Lower lobe of right lung (tissue), 2 donors: Measurements from ENCODE around the gene ACO2. TPM values are rescaled to one million over a fixed set of nuclear protein-coding genes. Genes with fewer than 3 reads are reported as not detected.

Source experiments
- ATAC-seq, 2 donors: fragments of 200-7000 bp; cut with Tn5 transposase; one replicate each; pipeline ENCODE4 v1.9.1; 2020 to 2022; ENCODE audit warnings: mild to moderate bottlenecking in 2 of 2, moderate library complexity in 2 of 2
- DNase-seq: peaks from one replicate; pipeline ENCODE4 v3.0.0-alpha.2; 2020
- H3K27ac ChIP-seq: fragments of 200-600 bp; one replicate; pipeline ENCODE4 v1.8.0; 2022
- H3K27me3 ChIP-seq: fragments of 200-600 bp; one replicate; pipeline ENCODE4 v1.8.0; 2022; ENCODE audit warnings: low read depth
- H3K36me3 ChIP-seq: fragments of 200-600 bp; one replicate; pipeline ENCODE4 v1.8.0; 2022; ENCODE audit warnings: mild to moderate bottlenecking
- H3K4me1 ChIP-seq: fragments of 200-600 bp; one replicate; pipeline ENCODE4 v1.8.0; 2022
- H3K4me3 ChIP-seq: fragments of 200-600 bp; one replicate; pipeline ENCODE4 v1.8.0; 2022; ENCODE audit warnings: mild to moderate bottlenecking
- H3K9me3 ChIP-seq: fragments of 200-600 bp; one replicate; pipeline ENCODE4 v1.8.0; 2022
- intact Hi-C: fragments of 100-400 bp; cut with DNase I; formaldehyde crosslinking; loops from one replicate; pipeline ENCODE4 v1.11.0; 2022
- total RNA-seq: library from RNA; stranded (reverse); fragmentation: NEBNext Ultra II Directional; extraction: Animal tissue kit (Norgen Biotek cat#: 25700); gene quantifications from one replicate; pipeline ENCODE4 v1.2.1, GENCODE V29; 2021
- TF ChIP-seq, protein P1 (sequence below): fragments of 200-600 bp; IDR thresholded peaks from one replicate; pipeline ENCODE4 v1.8.0; 2022; ENCODE audit warnings: antibody characterized with exemption, mild to moderate bottlenecking
- donor health status: DM: no; HTN: yes; CAD: no; lungs with severe emphysema.

Gene ACO2
- total RNA-seq, 1 donor from 2014 or later, result 77.7 TPM

DNA sequence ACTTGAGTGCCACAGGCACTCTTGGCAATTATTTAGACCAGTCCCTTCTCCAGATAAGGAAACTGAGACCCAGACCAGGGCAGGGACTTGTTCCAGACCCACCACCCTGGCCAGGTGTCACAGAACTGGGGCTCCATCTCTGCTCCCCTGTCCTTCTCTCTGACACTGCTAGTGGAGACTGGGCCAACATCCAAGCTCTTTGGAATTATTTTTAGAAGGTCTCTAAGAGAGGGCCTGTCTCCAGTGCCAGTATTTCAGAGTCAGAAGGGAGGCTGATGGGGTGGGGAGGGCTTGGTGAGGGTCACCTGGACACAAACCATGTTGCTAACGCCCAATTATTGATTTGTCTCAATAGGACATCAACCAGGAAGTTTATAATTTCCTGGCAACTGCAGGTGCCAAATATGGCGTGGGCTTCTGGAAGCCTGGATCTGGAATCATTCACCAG, 42.6 kb downstream of the ACO2 start:
- Histone ChIP-seq H3K9me3 (no peaks in the 10 kb centered on the region), H3K4me3 (no peak overlapping the region), H3K27me3 (no peaks in the 10 kb centered on the region), H3K4me1 (no peaks in the 10 kb centered on the region), H3K27ac (no peak overlapping the region), H3K36me3 (peaks cover 91% of the 10 kb centered on the region)
- no peak for DNase-seq
- no peak for ATAC-seq
- intact Hi-C loops, result loop anchor here (10.0 kb wide), 1 partner anchor 117 kb away; no protein-coding TSS in a partner anchor
- TF ChIP-seq, protein P1, sequence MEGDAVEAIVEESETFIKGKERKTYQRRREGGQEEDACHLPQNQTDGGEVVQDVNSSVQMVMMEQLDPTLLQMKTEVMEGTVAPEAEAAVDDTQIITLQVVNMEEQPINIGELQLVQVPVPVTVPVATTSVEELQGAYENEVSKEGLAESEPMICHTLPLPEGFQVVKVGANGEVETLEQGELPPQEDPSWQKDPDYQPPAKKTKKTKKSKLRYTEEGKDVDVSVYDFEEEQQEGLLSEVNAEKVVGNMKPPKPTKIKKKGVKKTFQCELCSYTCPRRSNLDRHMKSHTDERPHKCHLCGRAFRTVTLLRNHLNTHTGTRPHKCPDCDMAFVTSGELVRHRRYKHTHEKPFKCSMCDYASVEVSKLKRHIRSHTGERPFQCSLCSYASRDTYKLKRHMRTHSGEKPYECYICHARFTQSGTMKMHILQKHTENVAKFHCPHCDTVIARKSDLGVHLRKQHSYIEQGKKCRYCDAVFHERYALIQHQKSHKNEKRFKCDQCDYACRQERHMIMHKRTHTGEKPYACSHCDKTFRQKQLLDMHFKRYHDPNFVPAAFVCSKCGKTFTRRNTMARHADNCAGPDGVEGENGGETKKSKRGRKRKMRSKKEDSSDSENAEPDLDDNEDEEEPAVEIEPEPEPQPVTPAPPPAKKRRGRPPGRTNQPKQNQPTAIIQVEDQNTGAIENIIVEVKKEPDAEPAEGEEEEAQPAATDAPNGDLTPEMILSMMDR, result no peak

DNA sequence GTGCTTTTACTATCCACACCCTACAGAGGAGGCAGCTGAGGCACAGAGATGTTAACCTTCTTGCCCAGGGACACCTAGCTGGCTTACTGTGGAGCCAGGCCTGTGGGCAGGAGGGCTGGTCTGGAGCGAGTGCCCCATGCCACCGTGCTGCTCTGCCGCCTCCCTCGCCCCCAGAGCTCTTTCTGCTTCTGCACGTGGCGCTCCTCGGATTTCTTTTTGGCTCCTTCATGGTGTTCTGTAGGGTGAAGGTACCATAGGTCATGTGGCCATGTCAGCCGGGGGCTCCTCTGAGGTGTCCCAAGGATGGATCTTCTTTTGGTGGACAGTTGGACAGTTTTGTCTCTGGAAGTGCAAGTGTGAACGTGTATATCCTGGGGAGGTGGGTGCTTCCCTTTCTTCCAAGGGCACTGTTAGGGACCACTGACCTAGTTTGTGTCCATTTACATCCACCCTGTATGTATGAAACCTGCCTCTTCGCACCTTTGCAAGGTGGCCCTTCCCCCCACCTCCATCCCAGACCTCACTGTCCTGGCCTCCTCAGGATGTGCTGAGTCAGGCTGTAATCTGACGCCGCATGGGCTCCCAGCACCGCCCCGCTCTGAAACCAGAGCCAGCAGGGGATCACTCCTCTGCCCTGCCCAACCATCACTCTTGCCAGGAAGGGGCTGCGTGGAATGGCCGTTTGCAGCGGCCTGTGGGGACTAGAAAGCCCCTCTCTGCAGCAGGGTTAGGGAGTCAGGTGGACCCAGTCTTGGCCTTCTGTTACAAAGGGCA, 43.7 kb downstream of the ACO2 start:
- no peaks in the 10 kb centered on the region for H3K4me1 ChIP-seq
- DNase-seq, result no peak

DNA sequence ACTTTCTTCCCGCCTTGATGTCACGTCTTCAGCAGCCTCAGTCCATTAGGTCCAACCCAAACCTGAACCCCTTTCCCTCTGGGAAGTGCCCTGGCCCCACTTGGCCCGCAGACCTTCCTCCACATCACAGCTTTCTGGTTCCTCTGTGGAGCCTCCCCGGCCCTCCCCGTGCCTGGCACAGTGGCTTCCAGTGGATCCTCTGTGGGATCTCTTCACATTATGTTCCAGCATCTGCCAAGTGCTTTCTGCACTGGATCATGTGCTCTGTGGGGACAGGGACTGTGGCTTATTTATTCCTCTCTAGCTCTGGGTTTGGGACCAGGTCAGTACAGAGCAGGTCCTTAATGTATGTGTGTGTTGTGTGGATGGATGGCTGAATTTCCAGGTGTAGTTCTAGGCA, 44.5 kb downstream of the ACO2 start:
- TF ChIP-seq, protein P1, result no peak
- Histone ChIP-seq H3K36me3 (peaks cover 99% of the 10 kb centered on the region), H3K4me3 (no peak overlapping the region), H3K9me3 (no peaks in the 10 kb centered on the region), H3K27ac (no peak overlapping the region), H3K27me3 (no peaks in the 10 kb centered on the region), H3K4me1 (peaks cover 5% of the 10 kb centered on the region)
- ATAC-seq, result no peak
- intact Hi-C loops, result loop anchor here (10.0 kb wide), 1 partner anchor 119 kb away; no protein-coding TSS in a partner anchor
- no peak for DNase-seq

More for the DNA sequence above, 43.7 kb downstream of the ACO2 start:
- H3K4me3 ChIP-seq, result no peak overlapping the region
- ATAC-seq, result peak; percentile 5 to 6
- peaks cover 99% of the 10 kb centered on the region for H3K36me3 ChIP-seq
- H3K27me3 ChIP-seq, result no peaks in the 10 kb centered on the region
- no peaks in the 10 kb centered on the region for H3K9me3 ChIP-seq
- intact Hi-C loops, result loop anchor here (10.0 kb wide), 1 partner anchor 118 kb away; no protein-coding TSS in a partner anchor
- TF ChIP-seq, protein P1, result no peak
- H3K27ac ChIP-seq, result no peak overlapping the region

DNA sequence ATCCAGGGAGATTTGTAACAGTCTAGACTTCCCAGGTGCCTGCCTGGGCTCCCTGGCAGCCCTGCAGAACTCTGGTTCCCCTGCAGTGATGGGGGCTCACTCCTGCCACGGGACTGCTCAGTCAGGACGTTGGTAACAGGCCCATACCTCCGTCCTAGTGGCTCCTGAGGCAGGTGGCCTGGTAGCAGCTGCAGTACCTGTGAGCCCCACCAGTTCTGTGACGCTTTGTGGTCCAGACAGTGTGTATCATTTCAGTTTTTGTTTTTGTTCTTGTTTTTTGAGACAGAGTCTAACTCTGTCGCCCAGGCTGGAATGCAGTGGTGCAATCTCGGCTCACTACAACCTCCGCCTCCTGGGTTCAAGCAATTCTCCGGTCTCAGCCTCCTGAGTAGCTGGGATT, 47.5 kb downstream of the ACO2 start:
- Histone ChIP-seq H3K36me3 (peaks cover 89% of the 10 kb centered on the region), H3K27ac (no peak overlapping the region), H3K4me3 (no peak overlapping the region), H3K4me1 (peaks cover 5% of the 10 kb centered on the region), H3K27me3 (no peaks in the 10 kb centered on the region), H3K9me3 (no peaks in the 10 kb centered on the region)
- ATAC-seq (no peak), DNase-seq (no peak)
- intact Hi-C loops, result loop anchor here (10.0 kb wide), 1 partner anchor 122 kb away; no protein-coding TSS in a partner anchor
- TF ChIP-seq, protein P1, result no peak

DNA sequence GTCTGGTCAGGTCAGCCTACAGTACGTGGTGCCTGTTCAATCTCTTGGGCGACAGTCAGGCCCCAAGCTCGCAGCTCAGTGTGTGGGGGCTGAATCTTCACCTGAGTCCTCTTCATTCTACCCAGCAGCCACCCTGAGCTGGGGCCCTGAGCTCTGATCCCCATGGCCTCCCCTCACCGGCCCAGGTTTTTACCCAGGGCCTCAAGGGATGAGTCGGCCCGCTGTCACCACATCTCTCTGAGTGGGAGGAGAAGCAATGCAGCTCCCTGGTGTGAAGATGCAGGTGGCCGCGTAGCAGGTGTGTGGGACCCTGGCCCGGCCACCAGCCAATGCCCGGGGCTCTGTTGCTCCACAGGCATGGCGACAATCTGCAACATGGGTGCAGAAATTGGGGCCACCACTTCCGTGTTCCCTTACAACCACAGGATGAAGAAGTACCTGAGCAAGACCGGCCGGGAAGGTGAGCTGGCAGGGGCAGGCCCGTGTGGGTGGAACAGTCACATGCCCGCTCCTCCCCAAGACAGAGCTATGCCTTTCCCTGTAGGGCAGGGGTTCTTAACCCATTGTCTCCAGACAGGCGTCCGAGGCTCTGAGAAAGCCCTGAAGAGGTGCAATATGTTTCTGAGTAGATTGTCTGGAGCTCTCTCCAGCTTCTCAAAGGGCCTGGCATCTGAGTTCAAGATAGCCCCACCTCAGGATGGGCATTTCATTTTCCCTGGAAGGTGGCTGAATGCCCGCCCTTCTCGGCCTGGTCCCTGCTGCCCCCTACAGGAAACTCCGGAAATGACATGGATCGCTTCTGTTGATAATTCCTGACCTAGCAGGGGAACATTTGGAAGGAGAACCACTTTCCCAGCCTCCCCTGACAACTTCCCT, 48.5 kb downstream of the ACO2 start:
- no peaks in the 10 kb centered on the region for H3K27me3 ChIP-seq
- intact Hi-C loops, result loop anchor here (10.0 kb wide), 1 partner anchor 123 kb away; no protein-coding TSS in a partner anchor
- no peak overlapping the region for H3K27ac ChIP-seq
- peaks cover 5% of the 10 kb centered on the region for H3K4me1 ChIP-seq
- ATAC-seq (peak; percentile 47 to 68), DNase-seq (no peak)
- H3K36me3 ChIP-seq, result peaks cover 83% of the 10 kb centered on the region
- H3K9me3 ChIP-seq, result no peaks in the 10 kb centered on the region
- TF ChIP-seq, protein P1, result peak; percentile 85
- H3K4me3 ChIP-seq, result no peak overlapping the region
